Memory B cell (primary cell): ENCODE data around the gene SLIT3.

Experiments used
- ATAC-seq: fragments of 150-1000 bp; cut with Tn5 transposase; 2 replicates; pipeline ENCODE4 v1.10.0; 2021; ENCODE audit warnings: low read depth, mild to moderate bottlenecking, moderate library complexity
- DNase-seq, 2 donors: peaks; one replicate each; pipeline ENCODE4 v3.0.0; 2022; ENCODE audit warnings: low spot score in 2 of 2
- H3K27ac Mint-ChIP-seq: one replicate; pipeline ENCODE4 v1.8.0; 2022; ENCODE audit warnings: mild to moderate bottlenecking, moderate library complexity, mixed read lengths
- H3K27me3 Mint-ChIP-seq: one replicate; pipeline ENCODE4 v1.8.0; 2022; ENCODE audit warnings: mixed read lengths
- H3K36me3 Mint-ChIP-seq: one replicate; pipeline ENCODE4 v1.8.0; 2022; ENCODE audit warnings: mild to moderate bottlenecking, mixed read lengths
- H3K4me1 Mint-ChIP-seq: one replicate; pipeline ENCODE4 v1.8.0; 2022; ENCODE audit warnings: mixed read lengths
- H3K4me3 Mint-ChIP-seq: one replicate; pipeline ENCODE4 v1.8.0; 2022; ENCODE audit warnings: mild to moderate bottlenecking, moderate library complexity, mixed read lengths
- H3K9me3 Mint-ChIP-seq: one replicate; pipeline ENCODE4 v1.8.0; 2022; ENCODE audit warnings: mixed read lengths

SLIT3 gene

DNA sequence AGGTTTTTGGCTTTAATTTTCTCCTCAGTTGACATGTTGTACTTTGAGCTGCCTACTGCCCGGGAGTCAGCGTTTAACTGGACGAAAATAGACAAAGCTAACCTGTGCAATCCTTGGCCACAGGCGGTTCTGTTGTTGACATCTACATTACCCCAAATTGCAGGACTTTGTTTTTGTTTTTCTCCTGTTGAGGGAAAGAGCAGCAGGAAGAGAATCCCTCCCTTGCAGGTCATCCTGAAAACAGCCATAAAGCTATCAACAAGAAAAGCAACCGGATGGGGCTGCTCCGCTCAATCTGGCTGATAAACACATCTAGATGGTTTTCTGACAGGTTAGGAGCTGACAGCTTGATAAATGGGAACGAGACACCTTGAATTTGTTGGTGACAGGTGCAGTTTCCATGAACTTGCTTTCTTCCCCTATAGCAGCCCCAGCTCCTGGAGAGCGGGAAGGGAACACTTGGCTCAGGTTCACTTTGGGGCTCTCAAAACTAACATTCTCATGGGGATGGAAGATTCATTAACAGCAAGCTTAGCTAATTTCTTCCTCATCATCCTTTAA is 331.5 kb downstream of the SLIT3 start:
- Mint-ChIP-seq H3K27me3 (peaks cover 16% of the 10 kb centered on the region), H3K4me3 (no peak overlapping the region), H3K27ac (no peak overlapping the region), H3K36me3 (no peaks in the 10 kb centered on the region), H3K4me1 (no peaks in the 10 kb centered on the region), H3K9me3 (no peaks in the 10 kb centered on the region)
- ATAC-seq (no peak), DNase-seq (no peak)

DNA sequence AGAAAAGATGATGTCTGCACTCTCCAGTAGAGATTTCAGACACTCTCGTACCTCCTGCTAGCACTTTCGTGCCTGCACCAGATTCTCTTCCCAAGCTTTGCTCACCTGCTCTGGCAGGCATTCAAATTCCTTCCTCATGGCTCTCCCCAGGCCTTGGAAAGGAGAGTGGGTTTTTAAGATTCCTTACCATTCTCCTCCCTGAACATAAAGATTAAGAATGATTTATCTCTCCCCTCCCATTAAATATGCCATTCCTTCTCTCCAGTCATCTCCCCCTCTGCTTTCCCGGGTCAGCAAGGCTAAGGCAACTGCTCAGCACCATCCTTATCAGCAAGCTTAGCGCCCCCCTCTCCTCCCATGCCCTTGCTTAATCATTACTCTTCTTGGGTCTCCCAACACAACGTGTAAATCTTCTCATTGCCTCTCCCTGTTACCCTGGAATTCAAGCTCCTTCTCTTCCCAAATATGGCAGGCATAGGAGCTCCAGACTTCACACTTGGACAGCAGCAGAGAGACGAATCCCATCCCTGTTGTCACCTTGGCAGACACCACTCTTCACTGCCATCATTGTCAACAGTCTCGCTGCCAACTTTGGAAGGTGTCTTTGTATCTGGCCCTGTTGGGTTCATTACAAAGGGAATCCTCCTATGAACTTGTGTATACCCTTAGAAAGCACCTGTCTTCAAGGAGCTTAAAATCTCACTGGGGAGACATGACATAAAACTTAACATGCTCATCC is 332.9 kb downstream of the SLIT3 start:
- Mint-ChIP-seq H3K4me3 (no peak overlapping the region), H3K27me3 (peaks cover 12% of the 10 kb centered on the region), H3K27ac (no peak overlapping the region), H3K9me3 (no peaks in the 10 kb centered on the region), H3K36me3 (no peaks in the 10 kb centered on the region), H3K4me1 (no peaks in the 10 kb centered on the region)
- no peak for DNase-seq
- no peak for ATAC-seq

DNA sequence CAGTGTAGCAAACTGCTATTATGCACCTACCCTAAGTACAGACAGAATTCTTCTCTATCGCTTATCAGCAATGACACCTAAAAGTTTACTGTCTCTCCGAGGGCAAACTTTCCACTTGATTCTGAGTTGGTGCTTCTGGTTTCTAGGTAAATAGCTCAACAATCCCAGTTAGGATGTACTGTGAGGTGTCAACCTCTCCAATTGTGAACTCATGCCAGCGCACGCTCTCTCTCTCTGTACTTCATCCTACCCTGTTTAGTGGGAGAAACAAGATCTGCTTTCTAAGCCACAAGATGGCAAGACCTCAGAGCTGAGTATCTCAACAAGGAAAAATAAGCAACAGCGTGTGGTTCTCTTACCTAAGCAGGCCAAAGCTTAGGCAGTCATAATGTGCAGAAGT is 335.3 kb downstream of the SLIT3 start:
- Mint-ChIP-seq H3K4me1 (no peaks in the 10 kb centered on the region), H3K27ac (no peak overlapping the region), H3K36me3 (no peaks in the 10 kb centered on the region), H3K9me3 (no peaks in the 10 kb centered on the region), H3K27me3 (peaks cover 6% of the 10 kb centered on the region), H3K4me3 (no peak overlapping the region)
- no peak for DNase-seq
- ATAC-seq: no peak

DNA sequence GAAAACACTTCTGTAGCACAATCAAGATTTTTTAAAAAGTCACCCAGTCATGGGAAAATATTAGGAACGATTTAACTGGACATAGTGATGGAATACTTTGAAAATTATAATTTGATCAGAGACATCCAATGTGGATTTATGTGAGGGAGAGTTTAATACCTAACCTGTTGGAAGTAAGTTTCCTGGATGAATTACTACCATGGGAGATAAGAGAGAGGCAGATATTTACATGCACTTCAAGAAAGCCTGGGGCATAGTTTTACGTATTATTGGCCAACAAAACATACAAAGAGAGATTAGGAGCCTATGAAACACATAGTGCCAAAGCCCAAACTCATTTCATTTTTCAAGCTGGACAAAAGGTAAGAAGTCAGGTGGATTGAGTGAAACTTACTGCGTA is 336.8 kb downstream of the SLIT3 start:
- peaks cover 6% of the 10 kb centered on the region for H3K27me3 Mint-ChIP-seq
- H3K4me1 Mint-ChIP-seq: no peaks in the 10 kb centered on the region
- H3K9me3 Mint-ChIP-seq: no peaks in the 10 kb centered on the region
- ATAC-seq (no peak), DNase-seq (no peak)
- no peaks in the 10 kb centered on the region for H3K36me3 Mint-ChIP-seq
- no peak overlapping the region for H3K27ac Mint-ChIP-seq
- no peak overlapping the region for H3K4me3 Mint-ChIP-seq

DNA sequence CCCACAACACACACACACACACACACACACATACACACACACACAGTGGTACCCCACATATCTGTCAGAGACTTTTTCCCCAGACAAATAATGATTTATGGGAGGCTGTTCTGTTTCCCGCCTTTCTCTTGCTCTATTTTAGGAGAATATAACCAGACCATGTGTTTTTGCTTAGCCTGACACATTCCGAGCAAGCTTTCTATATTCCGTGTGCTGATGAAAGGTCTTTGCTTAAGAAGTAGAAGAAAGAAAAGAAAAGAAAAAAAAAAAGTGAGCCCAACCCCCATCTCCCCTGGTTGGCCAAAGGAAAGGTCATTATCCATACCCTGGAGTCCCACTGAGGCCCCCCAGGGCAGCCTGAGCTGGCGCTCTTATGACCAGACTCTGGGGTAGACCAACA is 338.6 kb downstream of the SLIT3 start:
- H3K27ac Mint-ChIP-seq: no peak overlapping the region
- H3K9me3 Mint-ChIP-seq: no peaks in the 10 kb centered on the region
- H3K4me3 Mint-ChIP-seq: no peak overlapping the region
- no peak for ATAC-seq
- peaks cover 2% of the 10 kb centered on the region for H3K27me3 Mint-ChIP-seq
- H3K4me1 Mint-ChIP-seq: no peaks in the 10 kb centered on the region
- H3K36me3 Mint-ChIP-seq: no peaks in the 10 kb centered on the region
- DNase-seq: no peak

DNA sequence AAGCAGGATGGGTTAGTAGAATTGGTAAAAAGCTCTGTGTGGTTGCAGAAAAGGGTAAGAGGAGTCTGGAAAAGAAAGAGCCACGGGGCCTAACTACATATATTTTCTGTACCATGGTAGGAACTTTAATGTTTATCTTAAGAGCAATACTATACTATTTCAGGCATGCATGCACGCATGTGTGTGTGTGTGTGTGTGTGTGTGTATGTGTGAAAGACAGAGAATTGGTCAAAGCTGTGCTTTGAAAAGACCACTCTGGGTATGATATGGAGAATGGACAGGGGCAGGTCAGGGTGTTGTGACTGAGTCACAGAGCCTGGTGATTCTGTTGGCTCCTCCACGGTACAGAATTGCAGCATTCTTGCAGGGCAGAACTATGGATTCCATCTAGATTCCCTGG is 339.3 kb downstream of the SLIT3 start:
- no peaks in the 10 kb centered on the region for H3K36me3 Mint-ChIP-seq
- no peaks in the 10 kb centered on the region for H3K4me1 Mint-ChIP-seq
- no peaks in the 10 kb centered on the region for H3K9me3 Mint-ChIP-seq
- peaks cover 2% of the 10 kb centered on the region for H3K27me3 Mint-ChIP-seq
- no peak overlapping the region for H3K27ac Mint-ChIP-seq
- no peak overlapping the region for H3K4me3 Mint-ChIP-seq
- no peak for ATAC-seq
- DNase-seq: no peak

DNA sequence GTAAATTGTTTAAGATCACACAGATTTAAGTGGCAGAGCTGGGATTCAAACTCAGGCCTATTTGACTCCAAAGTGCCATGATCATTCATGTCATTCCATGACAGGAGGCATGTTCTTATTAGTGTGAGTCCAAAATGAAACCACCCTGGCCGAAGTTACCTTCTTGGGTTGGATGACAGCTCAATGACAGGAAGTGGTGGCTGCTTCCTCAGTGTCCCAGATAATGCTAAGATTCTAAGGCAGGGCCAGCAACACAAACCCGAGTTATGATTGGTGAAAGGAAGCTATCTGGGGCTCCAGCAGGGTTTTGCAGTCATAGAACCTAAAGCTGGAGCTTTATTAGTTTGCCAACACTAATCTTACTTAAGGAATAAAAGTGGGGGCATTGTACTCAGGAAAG is 340.4 kb downstream of the SLIT3 start:
- DNase-seq (no peak), ATAC-seq (no peak)
- H3K9me3 Mint-ChIP-seq: no peaks in the 10 kb centered on the region
- no peak overlapping the region for H3K4me3 Mint-ChIP-seq
- peaks cover 2% of the 10 kb centered on the region for H3K27me3 Mint-ChIP-seq
- no peak overlapping the region for H3K27ac Mint-ChIP-seq
- no peaks in the 10 kb centered on the region for H3K4me1 Mint-ChIP-seq
- no peaks in the 10 kb centered on the region for H3K36me3 Mint-ChIP-seq

DNA sequence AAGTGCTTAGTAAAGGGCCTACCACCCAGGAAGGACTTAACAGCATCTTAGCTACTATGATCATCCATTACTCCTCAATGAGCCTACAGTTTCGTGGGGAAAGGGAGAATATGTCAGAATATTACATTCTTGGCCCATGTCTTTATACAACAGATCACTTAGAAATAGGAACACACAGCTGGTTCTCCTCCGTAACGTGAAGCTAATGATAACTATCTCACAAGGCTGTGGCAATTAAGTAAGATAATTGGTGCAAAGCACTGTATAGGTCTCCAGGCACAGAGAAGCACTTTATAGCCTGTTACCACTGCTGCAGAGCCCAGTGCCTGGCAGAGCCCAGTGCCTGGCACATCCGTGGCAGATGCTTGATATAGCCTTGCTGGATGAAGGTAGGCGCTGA is 347.6 kb downstream of the SLIT3 start:
- ATAC-seq (no peak), DNase-seq (no peak)
- H3K27me3 Mint-ChIP-seq: peaks cover 4% of the 10 kb centered on the region
- no peak overlapping the region for H3K4me3 Mint-ChIP-seq
- H3K36me3 Mint-ChIP-seq: no peaks in the 10 kb centered on the region
- H3K27ac Mint-ChIP-seq: no peak overlapping the region
- no peaks in the 10 kb centered on the region for H3K4me1 Mint-ChIP-seq
- no peaks in the 10 kb centered on the region for H3K9me3 Mint-ChIP-seq

DNA sequence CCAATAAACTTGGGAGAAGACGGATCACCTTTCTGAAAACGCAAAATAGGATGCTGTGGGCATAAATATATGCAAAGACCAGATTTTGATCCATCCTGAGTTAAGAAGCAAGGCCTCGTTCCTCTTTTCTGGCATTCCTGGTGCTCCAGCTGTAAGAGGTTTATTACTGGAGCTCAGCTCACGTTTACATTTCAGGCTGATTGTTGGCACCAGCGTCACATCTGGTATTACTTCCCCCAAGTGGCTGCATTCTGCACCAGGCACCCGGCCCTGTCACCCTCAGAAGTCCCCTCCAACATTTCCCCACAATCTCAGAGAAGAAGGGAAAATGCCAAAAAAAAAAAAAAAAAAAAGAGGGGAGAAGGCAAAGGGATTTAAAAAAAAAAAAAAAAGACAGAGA is 348.7 kb downstream of the SLIT3 start:
- ATAC-seq: no peak

DNA sequence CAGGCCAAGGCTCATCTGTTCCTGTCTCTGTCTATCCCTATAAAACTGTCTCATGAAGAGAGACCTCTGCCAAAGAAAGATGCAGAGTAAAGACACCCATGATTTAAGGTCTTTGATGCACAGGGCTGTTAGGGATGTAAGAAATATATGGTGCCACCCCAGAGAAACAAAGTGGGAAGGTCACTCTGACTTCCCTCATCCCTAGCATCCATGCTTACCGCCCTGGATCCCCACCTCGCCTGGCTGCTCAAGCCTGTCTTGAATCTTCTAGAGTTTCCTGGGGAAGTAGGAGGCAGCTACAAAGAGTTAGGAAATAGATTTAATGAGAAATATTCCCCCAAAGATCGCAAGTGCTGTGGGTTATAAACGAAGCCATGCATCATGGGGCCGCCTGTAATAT is 349.2 kb downstream of the SLIT3 start:
- no peak for ATAC-seq
- DNase-seq: no peak
- H3K4me1 Mint-ChIP-seq: no peaks in the 10 kb centered on the region
- peaks cover 4% of the 10 kb centered on the region for H3K27me3 Mint-ChIP-seq
- no peaks in the 10 kb centered on the region for H3K9me3 Mint-ChIP-seq
- no peak overlapping the region for H3K27ac Mint-ChIP-seq
- no peak overlapping the region for H3K4me3 Mint-ChIP-seq
- no peaks in the 10 kb centered on the region for H3K36me3 Mint-ChIP-seq

More for the DNA sequence above, 348.7 kb downstream of the SLIT3 start:
- H3K36me3 Mint-ChIP-seq: no peaks in the 10 kb centered on the region
- H3K27ac Mint-ChIP-seq: no peak overlapping the region
- H3K27me3 Mint-ChIP-seq: peaks cover 4% of the 10 kb centered on the region
- H3K4me1 Mint-ChIP-seq: no peaks in the 10 kb centered on the region
- H3K4me3 Mint-ChIP-seq: no peak overlapping the region
- no peaks in the 10 kb centered on the region for H3K9me3 Mint-ChIP-seq
- no peak for DNase-seq

DNA sequence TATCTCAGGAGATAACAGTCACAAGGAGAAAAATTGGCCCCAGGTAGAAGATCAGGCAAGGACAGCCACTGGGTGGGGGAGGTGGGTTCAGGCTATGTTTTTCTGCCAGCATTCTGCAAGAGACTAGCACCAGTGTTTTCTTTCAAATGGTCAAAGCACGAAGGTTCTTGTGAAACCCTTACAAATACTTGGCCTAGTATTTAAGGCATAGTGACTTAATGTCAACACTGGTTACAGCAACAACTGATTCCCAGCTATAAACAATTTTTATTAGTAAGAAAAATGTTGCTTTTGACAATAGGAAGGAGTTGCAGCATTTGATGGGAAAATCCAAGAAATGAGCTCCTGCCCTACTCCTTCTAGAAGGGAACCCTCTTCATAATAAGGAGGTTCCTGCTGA is 349.6 kb downstream of the SLIT3 start:
- no peaks in the 10 kb centered on the region for H3K4me1 Mint-ChIP-seq
- ATAC-seq: no peak
- H3K4me3 Mint-ChIP-seq: no peak overlapping the region
- no peaks in the 10 kb centered on the region for H3K36me3 Mint-ChIP-seq
- peaks cover 4% of the 10 kb centered on the region for H3K27me3 Mint-ChIP-seq
- no peak for DNase-seq
- H3K9me3 Mint-ChIP-seq: no peaks in the 10 kb centered on the region
- H3K27ac Mint-ChIP-seq: no peak overlapping the region

DNA sequence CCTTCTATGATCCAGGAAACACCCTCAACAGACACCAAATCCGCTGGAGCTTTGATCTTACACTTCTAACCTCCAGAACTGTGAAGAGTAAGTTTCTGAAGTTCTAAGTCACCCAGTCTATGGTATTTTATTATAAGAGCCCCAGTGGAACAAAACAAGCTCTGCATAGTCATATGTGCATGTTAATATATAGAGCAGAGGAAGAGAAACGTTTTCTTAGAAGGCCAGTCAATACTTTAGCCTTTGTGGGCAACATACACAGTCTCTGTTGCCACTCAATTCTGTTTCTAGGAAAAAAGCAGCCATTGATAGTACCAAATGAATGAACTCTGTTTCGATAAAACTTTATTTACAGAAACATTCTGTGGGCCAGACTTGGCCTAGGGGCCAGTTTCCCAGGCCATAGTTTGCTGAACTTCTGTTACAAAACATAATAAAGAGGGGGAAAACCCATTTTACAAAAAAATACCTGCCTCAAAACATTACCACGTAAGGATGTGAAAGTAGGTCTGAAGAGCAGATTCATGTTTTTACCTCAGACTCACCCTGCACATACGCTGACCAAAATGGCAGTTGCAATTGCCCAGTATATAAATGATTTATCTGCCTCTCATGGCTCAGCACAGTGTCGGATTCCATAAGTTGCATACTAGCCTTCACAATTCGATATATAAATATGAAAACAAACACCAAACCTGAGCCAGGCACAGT is 350.5 kb downstream of the SLIT3 start:
- no peaks in the 10 kb centered on the region for H3K9me3 Mint-ChIP-seq

DNA sequence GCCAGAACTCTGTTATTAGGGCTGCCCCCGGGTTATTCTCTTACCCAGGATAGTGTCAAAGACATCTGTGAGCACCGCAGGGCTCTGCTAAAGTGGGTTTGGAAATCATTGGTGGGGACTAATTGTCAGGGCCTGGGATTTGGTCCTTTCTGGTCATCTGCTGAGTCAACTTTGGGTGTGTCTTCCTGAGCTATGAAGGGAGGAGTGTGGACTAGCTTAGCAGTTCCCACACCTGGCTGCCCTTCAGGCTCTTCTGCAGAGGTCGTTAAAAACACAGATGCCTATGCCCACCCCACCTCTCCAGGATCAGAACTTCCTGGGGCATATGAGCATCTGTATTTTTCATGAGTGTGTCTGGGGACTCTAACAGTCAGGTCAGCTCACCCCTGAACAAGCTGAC is 352.2 kb downstream of the SLIT3 start:
- ATAC-seq: no peak
- Mint-ChIP-seq H3K4me3 (no peak overlapping the region), H3K9me3 (no peaks in the 10 kb centered on the region), H3K27me3 (peaks cover 4% of the 10 kb centered on the region), H3K27ac (no peak overlapping the region), H3K4me1 (peaks cover 3% of the 10 kb centered on the region), H3K36me3 (no peaks in the 10 kb centered on the region)
- DNase-seq: no peak

More for the DNA sequence above, 350.5 kb downstream of the SLIT3 start:
- Mint-ChIP-seq H3K27ac (no peak overlapping the region), H3K27me3 (peaks cover 4% of the 10 kb centered on the region), H3K36me3 (no peaks in the 10 kb centered on the region), H3K4me1 (no peaks in the 10 kb centered on the region), H3K4me3 (no peak overlapping the region)
- no peak for ATAC-seq
- no peak for DNase-seq

DNA sequence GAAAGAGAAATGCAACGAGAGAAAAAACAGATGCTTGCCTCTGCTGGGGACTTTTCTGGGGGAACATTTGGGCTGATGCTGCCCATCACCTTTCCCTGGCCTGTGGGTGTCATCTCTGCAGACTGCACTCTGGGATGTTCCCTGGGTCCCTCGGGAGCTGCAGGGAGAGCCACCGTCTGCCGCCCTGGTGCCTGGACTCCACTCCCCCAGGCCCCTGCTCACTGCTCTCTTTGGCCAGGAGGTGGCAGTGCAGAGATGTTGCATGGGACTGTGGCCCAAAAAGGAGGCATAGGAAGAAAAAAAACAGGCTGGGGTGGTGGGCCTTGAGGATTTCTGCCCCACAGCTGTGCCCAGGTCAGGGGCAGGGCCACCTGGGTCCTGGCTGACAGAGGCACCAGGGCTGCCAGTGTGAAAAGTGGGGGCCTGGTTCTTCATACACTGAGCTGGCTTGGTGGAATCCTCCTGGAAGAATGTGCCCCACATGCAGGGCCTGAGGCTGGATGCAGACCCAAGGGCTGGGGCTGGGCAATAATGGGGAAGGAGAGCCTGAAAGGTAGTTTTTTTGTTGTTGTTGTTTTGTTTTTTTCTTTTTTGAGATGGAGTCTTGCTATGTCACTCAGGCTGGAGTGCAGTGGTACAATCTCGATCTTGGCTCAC is 353.6 kb downstream of the SLIT3 start:
- H3K27ac Mint-ChIP-seq: no peak overlapping the region
- no peak overlapping the region for H3K4me3 Mint-ChIP-seq
- no peaks in the 10 kb centered on the region for H3K27me3 Mint-ChIP-seq
- ATAC-seq: no peak
- H3K4me1 Mint-ChIP-seq: peaks cover 3% of the 10 kb centered on the region
- H3K9me3 Mint-ChIP-seq: no peaks in the 10 kb centered on the region
- no peak for DNase-seq
- no peaks in the 10 kb centered on the region for H3K36me3 Mint-ChIP-seq
